22Rv1 (cell line): ENCODE measurements around the gene HTR1D.

Experiments
- CTCF ChIP-seq: fragments of 450-650 bp; IDR thresholded peaks from 2 replicates; pipeline ENCODE4 v1.5.1; 2017; ENCODE audit warnings: mild to moderate bottlenecking
- ZFX ChIP-seq: fragments of 450-650 bp; IDR thresholded peaks from 2 replicates; pipeline ENCODE4 v1.6.1; 2017; ENCODE audit warnings: antibody characterized with exemption, borderline replicate concordance

- TF ChIP-seq CTCF: peak; percentile 80
- no peak for TF ChIP-seq ZFX
These were observed 406 bp downstream of the HTR1D start for GRCh38 chr1:23216771-23217420.
